Measurements from ENCODE around the gene UVRAG.

DNA sequence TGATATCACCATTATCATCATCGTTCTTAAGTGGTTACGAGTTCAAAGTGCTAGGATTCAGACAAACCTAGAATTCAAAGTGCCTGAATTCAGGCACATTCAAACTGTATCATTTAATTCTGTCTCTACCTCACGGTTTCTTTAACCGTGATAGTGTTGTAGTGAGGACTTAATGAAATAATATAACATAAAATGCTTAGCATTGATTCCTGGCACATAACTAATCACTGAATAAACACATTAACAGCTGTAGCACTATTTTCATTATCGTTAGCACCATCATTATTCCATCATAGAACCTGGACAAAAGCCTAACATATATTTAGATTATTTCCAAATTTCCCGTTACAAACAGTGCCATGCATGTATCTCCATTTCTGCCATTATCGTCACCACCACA lies 289.3 kb downstream of the UVRAG start:
- TF ChIP-seq, protein P1, sequence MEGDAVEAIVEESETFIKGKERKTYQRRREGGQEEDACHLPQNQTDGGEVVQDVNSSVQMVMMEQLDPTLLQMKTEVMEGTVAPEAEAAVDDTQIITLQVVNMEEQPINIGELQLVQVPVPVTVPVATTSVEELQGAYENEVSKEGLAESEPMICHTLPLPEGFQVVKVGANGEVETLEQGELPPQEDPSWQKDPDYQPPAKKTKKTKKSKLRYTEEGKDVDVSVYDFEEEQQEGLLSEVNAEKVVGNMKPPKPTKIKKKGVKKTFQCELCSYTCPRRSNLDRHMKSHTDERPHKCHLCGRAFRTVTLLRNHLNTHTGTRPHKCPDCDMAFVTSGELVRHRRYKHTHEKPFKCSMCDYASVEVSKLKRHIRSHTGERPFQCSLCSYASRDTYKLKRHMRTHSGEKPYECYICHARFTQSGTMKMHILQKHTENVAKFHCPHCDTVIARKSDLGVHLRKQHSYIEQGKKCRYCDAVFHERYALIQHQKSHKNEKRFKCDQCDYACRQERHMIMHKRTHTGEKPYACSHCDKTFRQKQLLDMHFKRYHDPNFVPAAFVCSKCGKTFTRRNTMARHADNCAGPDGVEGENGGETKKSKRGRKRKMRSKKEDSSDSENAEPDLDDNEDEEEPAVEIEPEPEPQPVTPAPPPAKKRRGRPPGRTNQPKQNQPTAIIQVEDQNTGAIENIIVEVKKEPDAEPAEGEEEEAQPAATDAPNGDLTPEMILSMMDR (IDR thresholded peaks at IDR 0.05; ENCODE audit: low read depth, low read length, missing input control), result no peak
- TF ChIP-seq JUND (IDR thresholded peaks at IDR 0.05) (no peak), HNF4G (IDR thresholded peaks at IDR 0.05) (no peak)
